Natural killer cell treated with Interleukin-12 subunit alpha and Interleukin-12 subunit beta and Interleukin-15 and Interleukin-18, amount 100 ng/mL, for 72 hours (primary cell): Measurements from ENCODE around the gene OR52H1. TPM values are rescaled to one million over a fixed set of nuclear protein-coding genes. Genes with fewer than 3 reads are reported as not detected.

Source experiments
- ATAC-seq, 2 donors: fragments of 150-1000 bp; cut with Tn5 transposase in 1 of 2; sonication (Bioruptor Pico), chemical (Tn5 transposase) in 1 of 2; 2 replicates each; pipeline ENCODE4 v1.10.0; 2021
- DNase-seq: peaks from one replicate; pipeline ENCODE4 v3.0.0; 2022; ENCODE audit warnings: low spot score
- H3K27ac Mint-ChIP-seq, 2 donors: 1 replicate in 1 of 2; 2 replicates in 1 of 2; pipeline ENCODE4 v1.8.0; 2022; ENCODE audit warnings: mixed read lengths in 2 of 2, mild to moderate bottlenecking in 1 of 2, moderate library complexity in 1 of 2
- H3K27me3 Mint-ChIP-seq, 2 donors: 1 replicate in 1 of 2; 2 replicates in 1 of 2; pipeline ENCODE4 v1.8.0; 2022; ENCODE audit warnings: mixed read lengths in 2 of 2
- H3K36me3 Mint-ChIP-seq: one replicate; pipeline ENCODE4 v1.8.0; 2022; ENCODE audit warnings: mixed read lengths
- H3K4me1 Mint-ChIP-seq, 2 donors: 1 replicate in 1 of 2; 2 replicates in 1 of 2; pipeline ENCODE4 v1.8.0; 2022; ENCODE audit warnings: low read depth in 2 of 2, mixed read lengths in 2 of 2, mild to moderate bottlenecking in 1 of 2
- H3K4me3 Mint-ChIP-seq: one replicate; pipeline ENCODE4 v1.8.0; 2022; ENCODE audit warnings: mixed read lengths
- H3K9me3 Mint-ChIP-seq: 2 replicates; pipeline ENCODE4 v1.8.0; 2022; ENCODE audit warnings: mixed read lengths
- total RNA-seq, 2 donors: library from RNA; stranded (reverse); gene quantifications; one replicate each; pipeline ENCODE4 v1.2.3, GENCODE V29; 2022

OR52H1 gene
- total RNA-seq, 2 donors from 2014 or later = not detected

DNA sequence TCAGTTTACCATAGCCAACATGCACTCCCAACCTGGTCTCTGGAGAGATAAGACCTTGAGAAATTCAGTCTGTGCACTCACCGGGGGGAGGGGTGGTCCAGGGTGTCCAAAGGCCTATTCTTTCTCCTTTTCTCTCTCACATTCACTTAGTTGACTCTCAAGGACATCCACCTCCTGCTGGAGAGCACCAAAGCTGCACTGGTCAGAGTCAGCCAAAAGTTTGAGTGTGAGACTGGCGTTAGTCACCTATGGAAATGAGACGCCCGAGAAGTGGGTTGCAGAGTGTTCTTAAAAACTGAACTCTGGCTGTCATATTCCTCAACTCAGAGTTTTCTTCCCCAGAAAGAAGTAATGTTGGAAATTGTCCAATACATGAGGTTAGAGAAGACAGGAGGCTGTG lies 26.8 kb downstream of the OR52H1 start:
- DNase-seq = no peak
- peaks cover 0 to 9% of the 10 kb centered on the region in 2 donors for H3K27me3 Mint-ChIP-seq
- no peaks in the 10 kb centered on the region for H3K9me3 Mint-ChIP-seq
- no peaks in the 10 kb centered on the region for H3K36me3 Mint-ChIP-seq
- ATAC-seq = no peak
- no peak overlapping the region for H3K4me3 Mint-ChIP-seq
- no peaks in the 10 kb centered on the region for H3K4me1 Mint-ChIP-seq
- H3K27ac Mint-ChIP-seq = no peak overlapping the region

DNA sequence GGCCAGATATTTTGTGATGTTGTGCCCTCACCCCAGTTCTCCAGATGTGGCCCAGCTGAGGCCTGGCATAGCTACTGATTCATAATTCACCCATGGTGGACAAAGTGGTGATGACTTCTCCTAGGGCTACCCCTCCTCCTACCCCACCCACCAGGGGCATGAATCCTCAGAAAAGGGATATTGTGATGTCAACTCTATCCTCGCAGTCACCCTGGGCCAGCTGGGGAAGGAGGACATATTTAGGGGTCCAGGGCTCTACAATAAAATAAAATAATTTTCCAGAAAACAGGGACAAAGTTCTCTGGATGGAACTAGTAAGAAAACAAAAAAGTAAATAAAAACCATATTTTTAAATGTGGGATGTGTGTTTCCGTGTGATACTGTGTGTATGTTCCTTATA lies 31.7 kb downstream of the OR52H1 start, which contains the start of gene UBQLNL:
TSS of gene UBQLNL (minus strand) at position 101 of the 400 bp plus-strand sequence. CDS start 258 bp downstream, outside the sequence.
- no peak for ATAC-seq
- H3K4me3 Mint-ChIP-seq = no peak within 1 kb of the TSS
- H3K4me1 Mint-ChIP-seq = no peaks in the 10 kb centered on the region
- no peak within 1 kb of the TSS for H3K27ac Mint-ChIP-seq
- no peaks in the 10 kb centered on the region for H3K36me3 Mint-ChIP-seq
- no peak for DNase-seq
- H3K27me3 Mint-ChIP-seq = peaks cover 4 to 7% of the 10 kb centered on the region in 2 donors
- no peaks in the 10 kb centered on the region for H3K9me3 Mint-ChIP-seq

DNA sequence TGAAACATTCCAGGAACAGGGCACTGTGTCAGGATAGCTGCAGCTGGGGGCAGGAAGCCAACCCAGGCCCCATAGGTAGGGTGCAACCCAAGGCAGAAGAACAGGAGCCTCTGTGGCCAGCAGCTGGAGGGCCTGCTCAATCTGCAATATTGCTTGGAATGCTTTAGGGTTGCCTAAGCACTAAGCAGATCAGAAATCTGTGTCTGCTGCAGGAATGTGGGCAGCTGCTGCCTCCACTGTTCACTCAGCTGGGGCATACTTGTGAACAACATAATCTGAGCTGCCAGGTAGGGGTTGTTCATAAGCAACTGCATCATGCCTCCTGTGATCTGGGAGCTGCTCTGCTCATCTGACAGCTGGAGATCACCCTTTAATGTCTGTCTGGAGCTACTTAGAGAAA lies 33.5 kb downstream of the OR52H1 start:
- H3K36me3 Mint-ChIP-seq = no peaks in the 10 kb centered on the region
- peaks cover 11 to 20% of the 10 kb centered on the region in 2 donors for H3K27me3 Mint-ChIP-seq
- no peaks in the 10 kb centered on the region for H3K9me3 Mint-ChIP-seq
- H3K27ac Mint-ChIP-seq = no peak overlapping the region
- DNase-seq = no peak
- no peak for ATAC-seq
- no peaks in the 10 kb centered on the region for H3K4me1 Mint-ChIP-seq
- no peak overlapping the region for H3K4me3 Mint-ChIP-seq

DNA sequence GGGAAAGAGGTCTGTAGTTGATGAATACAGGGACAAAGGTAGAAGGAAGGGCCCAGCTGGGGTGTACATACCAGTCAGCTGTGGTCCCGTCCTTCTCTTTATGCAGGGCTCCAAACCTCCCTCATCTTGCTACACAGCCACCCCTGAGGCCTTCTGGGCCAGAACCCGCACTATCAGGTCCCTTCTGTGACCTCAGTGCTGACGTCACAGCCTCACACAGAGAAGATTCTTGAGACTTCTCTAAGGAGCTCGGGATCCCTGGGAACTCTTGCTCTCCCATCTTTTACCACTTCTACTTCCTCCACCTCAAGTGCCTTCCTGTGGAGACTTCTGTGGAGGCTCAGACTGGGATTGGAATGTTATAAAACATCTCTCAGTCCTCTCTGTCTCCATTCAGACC lies 38.5 kb downstream of the OR52H1 start, which contains the start of gene UBQLN3:
TSS of gene UBQLN3 (minus strand) at position 155 of the 400 bp plus-strand sequence. CDS start 399 bp downstream, outside the sequence.
- Mint-ChIP-seq H3K4me3 (no peak within 1 kb of the TSS), H3K9me3 (no peaks in the 10 kb centered on the region), H3K27me3 (peaks cover 9 to 28% of the 10 kb centered on the region in 2 donors), H3K27ac (no peak within 1 kb of the TSS), H3K4me1 (no peaks in the 10 kb centered on the region), H3K36me3 (no peaks in the 10 kb centered on the region)
- DNase-seq (no peak), ATAC-seq (no peak)

DNA sequence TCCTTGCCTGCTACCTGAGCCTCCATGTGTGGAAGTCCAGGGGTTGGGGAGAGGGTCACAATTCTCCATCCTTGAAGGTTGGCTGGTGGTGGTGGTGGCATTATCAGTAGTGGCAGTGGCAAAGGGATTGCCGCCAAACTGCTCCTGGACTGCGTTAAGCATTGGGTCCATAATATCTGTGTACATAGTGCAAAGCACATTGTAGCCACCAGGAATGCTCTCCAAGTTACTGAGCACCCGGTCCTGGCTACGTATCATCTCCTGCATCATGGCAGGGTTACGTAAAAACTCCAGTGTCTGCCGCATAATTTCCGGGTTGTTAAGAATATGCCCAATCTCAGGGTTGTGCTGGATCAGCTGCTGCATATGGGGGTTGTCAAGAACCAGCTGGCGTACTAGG lies 39.7 kb downstream of the OR52H1 start:
- no peak for DNase-seq
- ATAC-seq = no peak
- H3K4me3 Mint-ChIP-seq = no peak overlapping the region
- peaks cover 9 to 28% of the 10 kb centered on the region in 2 donors for H3K27me3 Mint-ChIP-seq
- no peaks in the 10 kb centered on the region for H3K9me3 Mint-ChIP-seq
- H3K27ac Mint-ChIP-seq = no peak overlapping the region
- no peaks in the 10 kb centered on the region for H3K4me1 Mint-ChIP-seq
- H3K36me3 Mint-ChIP-seq = no peaks in the 10 kb centered on the region

DNA sequence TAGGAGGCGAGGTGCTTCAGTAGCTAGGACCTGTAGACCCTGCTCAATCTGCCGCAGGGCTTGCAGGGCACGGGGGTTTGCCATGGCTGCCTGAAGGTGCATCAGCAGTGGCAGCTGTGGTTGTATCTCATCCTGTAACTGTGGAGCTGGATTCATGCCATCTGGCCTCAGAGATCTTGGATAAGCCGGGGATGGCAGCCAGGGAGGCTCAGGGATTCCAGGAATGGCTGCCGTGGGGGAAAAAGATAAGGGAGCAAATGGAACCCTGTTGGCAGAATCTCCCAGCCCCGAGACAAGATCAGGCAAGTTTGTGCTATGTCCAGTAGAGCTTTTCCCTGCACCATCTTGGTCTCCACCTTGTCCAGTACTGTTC lies 40.4 kb downstream of the OR52H1 start:
- Mint-ChIP-seq H3K4me3 (no peak overlapping the region), H3K27me3 (peaks cover 9 to 23% of the 10 kb centered on the region in 2 donors), H3K36me3 (no peaks in the 10 kb centered on the region), H3K27ac (no peak overlapping the region), H3K9me3 (no peaks in the 10 kb centered on the region), H3K4me1 (no peaks in the 10 kb centered on the region)
- DNase-seq (no peak), ATAC-seq (no peak)

DNA sequence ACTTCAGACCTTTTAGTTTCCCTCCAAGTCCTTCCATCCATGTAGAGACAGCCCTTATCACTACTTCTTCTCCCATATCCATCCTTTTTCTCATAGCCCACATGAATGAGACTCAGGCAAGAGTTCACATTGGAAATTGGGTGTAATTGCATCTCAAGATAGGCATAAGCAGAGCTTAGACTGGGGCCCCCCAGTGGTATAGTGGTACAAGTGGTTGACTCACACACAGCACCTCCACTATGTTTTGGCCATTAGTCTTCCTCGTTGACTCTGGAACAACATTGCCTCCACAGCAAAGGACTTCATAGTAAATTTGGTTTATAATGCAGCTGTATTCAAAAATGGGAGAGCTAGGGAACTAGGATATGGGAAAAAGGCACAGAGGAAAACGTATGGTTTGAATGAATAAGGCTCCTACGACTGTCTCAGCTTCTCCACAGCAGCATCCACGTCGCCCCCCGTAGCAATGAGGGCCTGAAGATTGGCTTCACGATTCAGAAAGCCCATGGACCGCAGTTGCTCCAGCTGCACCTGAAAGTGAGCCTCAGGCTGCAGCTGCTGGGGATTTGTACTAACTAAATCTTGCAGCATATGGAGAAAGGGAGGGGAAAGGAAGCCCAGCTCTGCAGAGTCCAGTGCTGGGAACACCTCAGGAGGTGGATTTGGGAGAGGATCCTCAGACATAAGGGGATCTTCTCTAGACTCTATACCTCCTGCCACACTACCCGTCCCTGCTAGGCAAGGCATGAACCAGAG lies 41.0 kb downstream of the OR52H1 start:
- H3K4me3 Mint-ChIP-seq = no peak overlapping the region
- H3K27ac Mint-ChIP-seq = no peak overlapping the region
- ATAC-seq (no peak), DNase-seq (no peak)
- H3K27me3 Mint-ChIP-seq = peaks cover 12 to 26% of the 10 kb centered on the region in 2 donors
- H3K4me1 Mint-ChIP-seq = no peaks in the 10 kb centered on the region
- no peaks in the 10 kb centered on the region for H3K36me3 Mint-ChIP-seq
- no peaks in the 10 kb centered on the region for H3K9me3 Mint-ChIP-seq

DNA sequence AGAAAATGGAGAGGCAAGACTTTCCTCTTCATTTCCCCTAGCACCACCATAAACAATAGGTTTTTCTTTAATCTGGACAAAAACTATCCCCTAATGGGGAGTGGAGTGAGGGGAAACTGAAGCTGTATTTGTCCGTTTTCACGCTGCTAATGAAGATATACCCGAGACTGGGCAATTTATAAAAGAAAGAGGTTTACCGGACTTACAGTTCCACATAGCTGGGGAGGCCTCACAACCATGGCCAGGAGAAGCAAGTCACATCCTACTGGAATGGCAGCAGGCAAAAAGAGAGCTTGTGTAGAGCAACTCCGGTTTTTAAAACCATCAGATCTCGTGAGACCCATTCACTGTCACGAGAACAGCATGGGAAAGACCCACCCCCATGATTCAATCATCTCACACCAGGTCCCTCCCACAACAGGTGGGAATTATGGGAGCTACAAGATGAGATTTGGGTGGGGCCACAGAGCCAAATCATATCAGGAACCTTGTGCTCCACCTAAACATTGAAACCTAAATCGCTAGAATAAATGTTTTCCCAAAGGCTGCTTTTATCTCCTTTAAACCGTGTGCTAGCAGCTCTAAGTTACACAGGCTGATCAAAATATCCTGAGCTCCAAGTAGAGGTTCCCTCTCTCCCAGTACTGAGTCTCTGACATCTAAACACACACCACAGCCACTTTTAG lies 42.8 kb downstream of the OR52H1 start:
- Mint-ChIP-seq H3K4me1 (no peaks in the 10 kb centered on the region), H3K27ac (no peak overlapping the region), H3K27me3 (peaks cover 11 to 28% of the 10 kb centered on the region in 2 donors), H3K36me3 (no peaks in the 10 kb centered on the region), H3K9me3 (no peaks in the 10 kb centered on the region), H3K4me3 (no peak overlapping the region)
- ATAC-seq (no peak), DNase-seq (no peak)

DNA sequence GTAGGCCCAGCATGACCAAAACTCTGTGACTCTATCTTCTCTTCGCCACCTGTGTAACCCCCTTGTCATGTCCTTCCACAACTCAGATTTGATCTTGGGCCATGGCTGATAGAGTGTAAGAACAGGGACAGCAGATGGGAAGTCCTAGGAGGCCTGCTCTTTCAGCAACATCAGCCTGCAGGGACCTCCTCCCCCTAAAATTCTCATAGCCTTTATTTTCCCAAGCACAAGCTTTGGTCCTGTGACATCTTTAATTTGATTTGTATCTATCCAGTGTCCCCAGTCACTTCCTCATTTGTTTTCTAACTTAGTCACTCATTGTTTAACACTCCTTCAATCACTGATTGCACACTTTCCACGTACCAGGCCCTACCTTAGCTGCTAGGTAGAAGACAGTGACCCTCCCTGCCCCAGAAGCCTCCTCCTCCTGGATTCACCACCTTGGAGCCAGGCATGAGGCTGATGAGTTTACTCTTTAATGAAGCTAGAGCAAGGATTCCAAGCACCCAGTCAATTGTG lies 43.9 kb downstream of the OR52H1 start:
- H3K4me3 Mint-ChIP-seq = no peak overlapping the region
- no peaks in the 10 kb centered on the region for H3K36me3 Mint-ChIP-seq
- ATAC-seq (no peak), DNase-seq (no peak)
- no peaks in the 10 kb centered on the region for H3K4me1 Mint-ChIP-seq
- H3K27me3 Mint-ChIP-seq = peaks cover 10 to 24% of the 10 kb centered on the region in 2 donors
- no peak overlapping the region for H3K27ac Mint-ChIP-seq
- no peaks in the 10 kb centered on the region for H3K9me3 Mint-ChIP-seq

DNA sequence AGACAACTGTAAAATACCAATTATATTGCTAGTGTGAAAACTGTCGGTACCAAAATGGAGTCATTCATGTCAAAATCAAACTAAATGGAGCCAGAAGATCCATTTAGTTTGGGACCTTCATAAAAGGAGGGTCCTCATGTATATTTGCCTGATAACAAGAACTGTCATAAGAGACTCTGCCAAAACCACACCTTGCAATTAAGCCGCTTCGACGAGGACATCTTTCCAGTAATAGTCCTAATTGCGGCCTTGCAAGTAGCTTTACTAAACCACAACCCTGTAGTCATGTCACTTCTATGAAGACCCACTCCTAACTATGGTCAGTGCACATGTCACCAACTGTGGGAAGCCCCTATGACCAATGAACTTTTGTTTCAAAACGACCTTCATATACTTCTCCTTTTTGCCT lies 47.9 kb downstream of the OR52H1 start:
- ATAC-seq = no peak
- H3K4me1 Mint-ChIP-seq = no peaks in the 10 kb centered on the region
- peaks cover 8 to 24% of the 10 kb centered on the region in 2 donors for H3K27me3 Mint-ChIP-seq
- H3K9me3 Mint-ChIP-seq = no peaks in the 10 kb centered on the region
- H3K4me3 Mint-ChIP-seq = no peak overlapping the region
- DNase-seq = no peak
- no peaks in the 10 kb centered on the region for H3K36me3 Mint-ChIP-seq
- H3K27ac Mint-ChIP-seq = no peak overlapping the region

DNA sequence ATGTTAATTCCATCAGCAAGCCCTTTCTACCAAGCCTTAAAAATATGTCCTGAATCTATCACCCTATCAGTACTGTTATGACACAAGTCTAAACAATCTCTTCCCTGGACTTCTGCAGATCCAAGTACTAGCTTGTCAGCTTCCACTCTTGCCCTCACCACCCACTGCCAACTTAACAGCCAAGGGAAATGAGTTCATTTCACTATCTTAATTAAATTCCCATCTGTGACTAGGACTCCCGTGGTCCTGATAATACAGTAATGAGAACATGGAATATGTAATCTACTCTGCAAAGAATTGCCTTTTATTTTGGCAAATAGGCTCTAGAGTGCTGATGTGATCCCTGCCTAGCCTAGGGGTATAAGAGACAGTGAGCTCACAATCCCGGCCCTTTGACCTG lies 48.7 kb downstream of the OR52H1 start:
- H3K27me3 Mint-ChIP-seq = peaks cover 8 to 28% of the 10 kb centered on the region in 2 donors
- no peaks in the 10 kb centered on the region for H3K36me3 Mint-ChIP-seq
- DNase-seq (no peak), ATAC-seq (no peak)
- H3K27ac Mint-ChIP-seq = no peak overlapping the region
- no peaks in the 10 kb centered on the region for H3K4me1 Mint-ChIP-seq
- H3K4me3 Mint-ChIP-seq = no peak overlapping the region
- no peaks in the 10 kb centered on the region for H3K9me3 Mint-ChIP-seq

Other genes with a start within 250 kb of the OR52H1 start
- not detected for gene OR51B4, start 246.6 kb downstream of the OR52H1 start, total RNA-seq
- not detected for gene OR51B2, start 224.2 kb downstream of the OR52H1 start, total RNA-seq
- not detected for gene OR51B5, start 205.0 kb downstream of the OR52H1 start, total RNA-seq
- not detected for gene OR51B6, start 197.0 kb downstream of the OR52H1 start, total RNA-seq
- gene OR51M1, start 164.7 kb downstream of the OR52H1 start, total RNA-seq = not detected
- not detected for gene OR51Q1, start 126.4 kb downstream of the OR52H1 start, total RNA-seq
- not detected for gene OR51I1, start 107.0 kb downstream of the OR52H1 start, total RNA-seq
- not detected for gene OR51I2, start 99.2 kb downstream of the OR52H1 start, total RNA-seq
- gene OR52D1, start 59.9 kb downstream of the OR52H1 start, total RNA-seq = not detected
- gene UBQLN3, start 38.6 kb downstream of the OR52H1 start, total RNA-seq = not detected
- under 1 TPM in 1 of 2 donors, not detected in 1; 0.17 TPM for gene UBQLNL, start 31.8 kb downstream of the OR52H1 start, total RNA-seq
- gene OR52B6, start 32.3 kb upstream of the OR52H1 start, total RNA-seq = not detected
- gene TRIM6, start 48.1 kb upstream of the OR52H1 start, total RNA-seq = under 1 TPM in 1 of 2 donors, not detected in 1; 0.31 TPM
- gene TRIM34, start 76.5 kb upstream of the OR52H1 start, total RNA-seq = 1 to 10 TPM; 4.3 to 6.2 TPM
- gene TRIM5, start 136.5 kb upstream of the OR52H1 start, total RNA-seq = 10 to 100 TPM; 12.4 to 16.4 TPM
- gene TRIM22, start 141.2 kb upstream of the OR52H1 start, total RNA-seq = 100 to 1,000 TPM in 1 of 2 donors, 10 to 100 TPM in 1; 89.3 to 144 TPM
- gene OR56B1, start 187.9 kb upstream of the OR52H1 start, total RNA-seq = under 1 TPM in 1 of 2 donors, not detected in 1; 0.21 TPM
- under 1 TPM; 0.38 to 0.45 TPM for gene OR52N4, start 205.7 kb upstream of the OR52H1 start, total RNA-seq
- gene OR52N5, start 234.8 kb upstream of the OR52H1 start, total RNA-seq = not detected
- gene OR52N1, start 242.7 kb upstream of the OR52H1 start, total RNA-seq = not detected